Measurements from ENCODE around the gene ARHGAP24. TPM values are rescaled to one million over a fixed set of nuclear protein-coding genes. Genes with fewer than 3 reads are reported as not detected.

The ARHGAP24 gene
- total and polyA plus RNA-seq, 10 of the 15 experiments (the other 5 are each of a cell fraction or from before 2014, with no cell fraction given) = 0.10 to 4.2 (median 0.52) TPM

- intact Hi-C loops (cut with micrococcal nuclease; ENCODE audit: unreplicated experiment) (no loop called here), in situ Hi-C loops (cut with MboI) (no loop called here)
- ATAC-seq (no peak), DNase-seq (ENCODE audit: low read depth, low spot score) (no peak), FAIRE-seq (no peak)
- H3K27ac ChIP-seq (ENCODE audit: control insufficient read depth, insufficient read depth) = no peak overlapping the region
- H3K9me3 ChIP-seq (replicated peaks; ENCODE audit: control insufficient read depth, insufficient read depth, low read length) = no peaks in the 10 kb centered on the region; the same call in 1 of the 3 replicates
- H2AFZ ChIP-seq (ENCODE audit: control insufficient read depth, low read depth, low read length) = no peak overlapping the region; the same call in 1 of the 2 replicates
- H3K79me2 ChIP-seq (ENCODE audit: control insufficient read depth, insufficient read depth, low read length) = no peaks in the 10 kb centered on the region
- SMC1A ChIA-PET (ENCODE audit: uncharacterized antibody, unreplicated experiment) = interaction anchor here (1.3 to 2.6 kb wide), 2 partner anchors 14 to 26 kb away, joined by 3 to 8 read pairs; no protein-coding TSS in a partner anchor
- 34% methylated on average over 7 of the region's 7 CpGs for WGBS (ENCODE audit: insufficient coverage, insufficient replicate concordance, low lambda C conversion rate, missing lambda C conversion rate)
- peak overlapping the region; percentile 26; the same call in 1 of the 2 replicates for H3K4me2 ChIP-seq (ENCODE audit: control insufficient read depth, insufficient read depth)
- H3K4me3 ChIP-seq = no peak overlapping the region
- no peaks in the 10 kb centered on the region for H4K20me1 ChIP-seq (ENCODE audit: control insufficient read depth, insufficient read depth)
- CTCF ChIA-PET = no interaction called here
- TF ChIP-seq KLF5 (IDR thresholded peaks at IDR 0.05; ENCODE audit: partially characterized antibody) (no peak), RCOR1 (conservative IDR thresholded peaks at IDR 0.05; ENCODE audit: low read depth, low read length) (no peak), BRCA1 (IDR thresholded peaks at IDR 0.05; ENCODE audit: low read depth, low read length) (no peak), RAD21 (IDR thresholded peaks at IDR 0.05; ENCODE audit: insufficient read depth, low read depth, low read length) (no peak), ZBTB4 (CRISPR knock-in tag; IDR thresholded peaks at IDR 0.05) (no peak), NFXL1 (IDR thresholded peaks at IDR 0.05; ENCODE audit: borderline replicate concordance) (no peak), POLR2AphosphoS5 (IDR thresholded peaks at IDR 0.05; ENCODE audit: low read length) (no peak), NR2C2 (IDR thresholded peaks at IDR 0.05; ENCODE audit: borderline replicate concordance, control insufficient read depth, insufficient read length, low read depth) (no peak), CTCF (IDR thresholded peaks at IDR 0.05 in 2 of 3, conservative IDR thresholded peaks at IDR 0.05 in 1 of 3; ENCODE audit: control insufficient read depth in 2 of 3, extremely low read depth in 1 of 3, insufficient read depth in 1 of 3, low read depth in 3 of 3, low read length in 3 of 3) (no peak), IRF4 (IDR thresholded peaks at IDR 0.05; ENCODE audit: low read depth, low read length) (no peak), EED (IDR thresholded peaks at IDR 0.05; ENCODE audit: low read depth) (no peak), ATF2 (IDR thresholded peaks at IDR 0.05; ENCODE audit: low read length) (no peak), YY1 (IDR thresholded peaks at IDR 0.05; ENCODE audit: low read depth, low read length) (no peak), FOXK2 (IDR thresholded peaks at IDR 0.05) (no peak), PKNOX1 (IDR thresholded peaks at IDR 0.05) (no peak), TCF7 (IDR thresholded peaks at IDR 0.05; ENCODE audit: borderline replicate concordance) (no peak)
- BruUV-seq (replicated peaks) = no TSS peak
- peaks cover 5% of the 10 kb centered on the region for H3K4me1 ChIP-seq (ENCODE audit: control insufficient read depth, insufficient read depth, low read length)
- H3K27me3 ChIP-seq (replicated peaks in 1 of 2; ENCODE audit: control insufficient read depth in 2 of 2, insufficient read depth in 2 of 2, low read length in 1 of 2) = no peaks in the 10 kb centered on the region; a peak in 1 of 4 replicates
- H3K36me3 ChIP-seq (ENCODE audit: control insufficient read depth in 2 of 2, insufficient read depth in 2 of 2, low read length in 1 of 2) = no peaks in the 10 kb centered on the region
- RAD21 ChIA-PET (ENCODE audit: unreplicated experiment) = no interaction called here
- H3K9ac ChIP-seq (ENCODE audit: control insufficient read depth, insufficient read depth, low read length) = no peak overlapping the region
- POLR2A ChIA-PET = interaction anchor here (0.6 kb wide), 1 partner anchor 184 kb away, joined by 4 read pairs; no protein-coding TSS in a partner anchor
Observed at GRCh38 chr4:85642356-85643100, 167.6 kb downstream of the ARHGAP24 start.
